ENCODE results near the gene SYTL3. TPM values are rescaled to one million over a fixed set of nuclear protein-coding genes. Genes with fewer than 3 reads are reported as not detected.

Gene SYTL3
- total and polyA plus RNA-seq, 2 donors (not counting 1 experiment from before 2014, with no cell fraction given), result 1.1 to 5.4 TPM

- no peak overlapping the region for H2AFZ ChIP-seq (ENCODE audit: insufficient read depth, low read depth, low read length, poor library complexity, severe bottlenecking)
- no peaks in the 10 kb centered on the region for H3K79me2 ChIP-seq (ENCODE audit: control insufficient read depth, insufficient read depth, low read length)
- Mint-ChIP-seq H3K27ac (peak overlapping the region; percentile 70), H3K4me1 (peaks cover 16% of the 10 kb centered on the region), H3K4me3 (peak overlapping the region; percentile 5), H3K9me3 (ENCODE audit: insufficient read depth) (no peaks in the 10 kb centered on the region), H3K27me3 (peaks cover 5% of the 10 kb centered on the region)
- ChIA-PET POLR2A (interaction anchor here (0.5 kb wide), 1 partner anchor 147 kb away, joined by 3 read pairs; no protein-coding TSS in a partner anchor), CTCF (interaction anchor here (0.8 to 1.6 kb wide), 2 partner anchors 24 kb away, joined by 3 to 4 read pairs; no protein-coding TSS in a partner anchor)
- peak overlapping the region; percentile 17 for H3K4me2 ChIP-seq (replicated peaks; ENCODE audit: low read depth, low read length, poor library complexity, severe bottlenecking)
- H4K20me1 ChIP-seq (ENCODE audit: control insufficient read depth, insufficient read depth, low read length, poor library complexity, severe bottlenecking), result no peaks in the 10 kb centered on the region
- DNase-seq (peak; percentile 47), ATAC-seq (ENCODE audit: low read depth) (peak; percentile 54)
- H3K9ac ChIP-seq (ENCODE audit: low read length), result no peak overlapping the region
- WGBS (ENCODE audit: insufficient coverage), result 88% methylated on average over 3 of the region's 8 CpGs
- H3K27me3 ChIP-seq (replicated peaks in 1 of 4; ENCODE audit: control extremely low read depth in 1 of 4, control insufficient read depth in 3 of 4, insufficient read depth in 4 of 4, low read length in 3 of 4), result peaks cover 0 to 13% (median 3%) of the 10 kb centered on the region in 4 experiments
- TF ChIP-seq EZH2 (IDR thresholded peaks at IDR 0.05; ENCODE audit: borderline replicate concordance, insufficient read depth, low read depth, low read length, poor library complexity, severe bottlenecking) (no peak), CTCF (IDR thresholded peaks at IDR 0.05) (no peak)
- no peak overlapping the region for H3K4me3 ChIP-seq (ENCODE audit: control extremely low read depth in 1 of 5, extremely low read depth in 1 of 5, insufficient read depth in 1 of 5, low read depth in 2 of 5, low read length in 4 of 5)
- peaks cover 16 to 29% of the 10 kb centered on the region in 2 donors for H3K4me1 ChIP-seq (ENCODE audit: control insufficient read depth in 2 of 2, insufficient read depth in 2 of 2, low read length in 2 of 2)
- intact Hi-C loops (cut with micrococcal nuclease), result no loop called here
- H3K27ac ChIP-seq (ENCODE audit: low read length in 2 of 2), result peak overlapping the region in 1 of 2 donors; percentile 24
- H3K36me3 ChIP-seq (replicated peaks in 1 of 2; ENCODE audit: control extremely low read depth in 1 of 2, control insufficient read depth in 1 of 2, extremely low read depth in 1 of 2, insufficient read depth in 2 of 2, low read length in 1 of 2), result no peaks in the 10 kb centered on the region
- H3K9me3 ChIP-seq (ENCODE audit: control extremely low read depth in 1 of 3, control insufficient read depth in 2 of 3, insufficient read depth in 1 of 3, low read length in 2 of 3), result no peaks in the 10 kb centered on the region
Observed at GRCh38 chr6:158667360-158667981, 17.6 kb downstream of the SYTL3 start.

- Histone ChIP-seq H4K20me1 (ENCODE audit: control insufficient read depth, insufficient read depth, low read length, poor library complexity, severe bottlenecking) (no peaks in the 10 kb centered on the region), H3K27ac (ENCODE audit: low read length in 2 of 2) (no peak overlapping the region), H2AFZ (ENCODE audit: insufficient read depth, low read depth, low read length, poor library complexity, severe bottlenecking) (no peak overlapping the region), H3K27me3 (replicated peaks in 1 of 4; ENCODE audit: control extremely low read depth in 1 of 4, control insufficient read depth in 3 of 4, insufficient read depth in 4 of 4, low read length in 3 of 4) (peaks cover 0 to 5% (median 0%) of the 10 kb centered on the region in 4 experiments), H3K36me3 (replicated peaks in 1 of 2; ENCODE audit: control extremely low read depth in 1 of 2, control insufficient read depth in 1 of 2, extremely low read depth in 1 of 2, insufficient read depth in 2 of 2, low read length in 1 of 2) (no peaks in the 10 kb centered on the region), H3K9ac (ENCODE audit: low read length) (no peak overlapping the region), H3K79me2 (ENCODE audit: control insufficient read depth, insufficient read depth, low read length) (no peaks in the 10 kb centered on the region), H3K4me3 (ENCODE audit: control extremely low read depth in 1 of 5, extremely low read depth in 1 of 5, insufficient read depth in 1 of 5, low read depth in 2 of 5, low read length in 4 of 5) (no peak overlapping the region), H3K4me2 (replicated peaks; ENCODE audit: low read depth, low read length, poor library complexity, severe bottlenecking) (no peak overlapping the region), H3K4me1 (ENCODE audit: control insufficient read depth in 2 of 2, insufficient read depth in 2 of 2, low read length in 2 of 2) (peaks cover 10 to 24% of the 10 kb centered on the region in 2 donors), H3K9me3 (ENCODE audit: control extremely low read depth in 1 of 3, control insufficient read depth in 2 of 3, insufficient read depth in 1 of 3, low read length in 2 of 3) (no peaks in the 10 kb centered on the region)
- ATAC-seq (ENCODE audit: low read depth), result no peak
- ChIA-PET POLR2A (no interaction called here), CTCF (interaction anchor here (2.1 kb wide), 1 partner anchor 9 kb away, joined by 9 read pairs; no protein-coding TSS in a partner anchor)
- H3K27ac Mint-ChIP-seq, result no peak overlapping the region
- H3K27me3 Mint-ChIP-seq, result no peaks in the 10 kb centered on the region
- intact Hi-C loops (cut with micrococcal nuclease), result no loop called here
- no peak overlapping the region for H3K4me3 Mint-ChIP-seq
- no peak for DNase-seq
- 96% methylated on average over 6 of the region's 7 CpGs for WGBS (ENCODE audit: insufficient coverage)
- peaks cover 13% of the 10 kb centered on the region for H3K4me1 Mint-ChIP-seq
- TF ChIP-seq EZH2 (IDR thresholded peaks at IDR 0.05; ENCODE audit: borderline replicate concordance, insufficient read depth, low read depth, low read length, poor library complexity, severe bottlenecking), result no peak
- TF ChIP-seq CTCF (IDR thresholded peaks at IDR 0.05), result no peak
- no peaks in the 10 kb centered on the region for H3K9me3 Mint-ChIP-seq (ENCODE audit: insufficient read depth)
Observed at GRCh38 chr6:158668707-158669103, 18.9 kb downstream of the SYTL3 start.

Data from B cell (primary cell).